H1 (cell line): Measurements from ENCODE around the gene SASS6. TPM values are rescaled to one million over a fixed set of nuclear protein-coding genes. Genes with fewer than 3 reads are reported as not detected.

ENCODE experiments used
- CTCF ChIA-PET: fragments of 300-600 bp; sonication (Branson Sonifier 250); formaldehyde crosslinking; loops from one replicate; lab custom pipeline; 2021; ENCODE audit not compliant: partially characterized antibody; lab: Charles Lee
- POLR2A ChIA-PET: fragments of 300-600 bp; sonication (Branson Sonifier 250); formaldehyde crosslinking; loops from one replicate; lab custom pipeline; 2021; ENCODE audit warnings: inconsistent platforms; ENCODE audit not compliant: partially characterized antibody; lab: Charles Lee
- DNase-seq, 2 experiments: peaks; one replicate each; pipeline versions ENCODE4 v3.0.0 to v3.0.0-alpha.2; 2010 to 2022; ENCODE audit warnings: low spot score in 2 of 2, low read depth in 1 of 2, mixed read lengths in 1 of 2
- FAIRE-seq: peaks from 2 replicates; lab custom pipeline; 2011; peaks lifted over from hg19 to GRCh38; lab: Jason Lieb, UNC
- H2AFZ ChIP-seq: 2 replicates; pipeline ENCODE4 v1.8.1; 2012; ENCODE audit warnings: low read length, inconsistent platforms
- H2AK5ac ChIP-seq: 2 replicates; pipeline ENCODE4 v1.6.1; 2013; ENCODE audit warnings: low read depth, low read length
- H2BK120ac ChIP-seq: replicated peaks from 2 replicates; pipeline ENCODE3; 2013; ENCODE audit warnings: low read depth, low read length, inconsistent platforms
- H2BK12ac ChIP-seq: 2 replicates; pipeline ENCODE4 v1.6.1; 2013; ENCODE audit warnings: low read depth, low read length
- H2BK15ac ChIP-seq: 2 replicates; pipeline ENCODE4 v1.6.1; 2013; ENCODE audit warnings: low read length
- H2BK20ac ChIP-seq: 2 replicates; pipeline ENCODE4 v1.6.1; 2013; ENCODE audit warnings: low read length
- H2BK5ac ChIP-seq: 2 replicates; pipeline ENCODE4 v1.6.1; 2013; ENCODE audit warnings: low read depth, low read length
- H3K14ac ChIP-seq: 2 replicates; pipeline ENCODE4 v1.6.1; 2013; ENCODE audit warnings: inconsistent platforms; ENCODE audit not compliant: insufficient read length
- H3K18ac ChIP-seq: 2 replicates; pipeline ENCODE4 v1.6.1; 2013; ENCODE audit warnings: low read length; ENCODE audit errors: extremely low read depth
- H3K23ac ChIP-seq: 2 replicates; pipeline ENCODE4 v1.6.1; 2013; ENCODE audit warnings: inconsistent platforms; ENCODE audit not compliant: insufficient read length
- H3K23me2 ChIP-seq: 2 replicates; pipeline ENCODE4 v1.6.1; 2013; ENCODE audit warnings: low read depth, low read length
- H3K27ac ChIP-seq: 2 replicates; pipeline ENCODE4 v1.6.1; 2011; ENCODE audit warnings: low read depth, low read length, inconsistent platforms
- H3K27me3 ChIP-seq, 4 experiments: replicated peaks in 1 of 4; 1 replicate in 1 of 4; 2 replicates in 3 of 4; pipeline versions ENCODE4 v1.6.1 to v1.8.1; 2011 to 2013; ENCODE audit warnings: low read length in 3 of 4, mild to moderate bottlenecking in 3 of 4, inconsistent platforms in 2 of 4, mixed read lengths in 2 of 4, moderate library complexity in 1 of 4; ENCODE audit not compliant: control insufficient read depth in 3 of 4, insufficient read depth in 3 of 4; ENCODE audit errors: extremely low read depth in 1 of 4
- H3K36me3 ChIP-seq, 4 experiments: 2 replicates each; pipeline versions ENCODE4 v1.6.1 to v1.8.1; 2011 to 2013; ENCODE audit warnings: mild to moderate bottlenecking in 4 of 4, low read length in 3 of 4, moderate library complexity in 2 of 4, control low read depth in 1 of 4, inconsistent platforms in 1 of 4; ENCODE audit not compliant: insufficient read depth in 4 of 4, control insufficient read depth in 2 of 4
- H3K4ac ChIP-seq: replicated peaks from 2 replicates; pipeline ENCODE3; 2013; ENCODE audit warnings: low read length, low read depth, mixed read lengths, inconsistent platforms; ENCODE audit not compliant: insufficient read length
- H3K4me1 ChIP-seq, 4 experiments: replicated peaks in 1 of 4; 1 replicate in 1 of 4; 2 replicates in 3 of 4; pipeline versions ENCODE4 v1.6.1 to v1.8.1; 2011 to 2013; ENCODE audit warnings: low read length in 3 of 4, inconsistent platforms in 2 of 4, mixed read lengths in 1 of 4; ENCODE audit not compliant: insufficient read depth in 4 of 4, control insufficient read depth in 3 of 4
- H3K4me2 ChIP-seq, 2 experiments: 2 replicates each; pipeline versions ENCODE4 v1.6.1 to v1.8.1; 2011 to 2013; ENCODE audit warnings: low read depth in 2 of 2, low read length in 2 of 2, control low read depth in 1 of 2, inconsistent platforms in 1 of 2, mild to moderate bottlenecking in 1 of 2; ENCODE audit not compliant: insufficient read depth in 1 of 2
- H3K4me3 ChIP-seq, 4 experiments: fragments of 200-600, 300-600 bp in 1 of 4; sonication (generic), shearing (Covaris generic), sonication (Bioruptor Twin) in 1 of 4; 2 replicates each; pipeline versions ENCODE4 v1.5.1 to v1.8.1; 2011 to 2016; ENCODE audit warnings: low read length in 4 of 4, low read depth in 3 of 4, control low read depth in 2 of 4, inconsistent platforms in 2 of 4, mild to moderate bottlenecking in 2 of 4, mixed read lengths in 1 of 4, moderate library complexity in 1 of 4; ENCODE audit not compliant: insufficient read depth in 2 of 4; ENCODE audit errors: extremely low read depth in 1 of 4
- H3K56ac ChIP-seq: replicated peaks from 2 replicates; pipeline ENCODE3; 2013; ENCODE audit warnings: low read depth, mild to moderate bottlenecking, mixed read lengths, low read length, inconsistent platforms; ENCODE audit not compliant: insufficient read length
- H3K79me1 ChIP-seq: 2 replicates; pipeline ENCODE4 v1.6.1; 2013; ENCODE audit warnings: low read depth, low read length, control low read depth
- H3K79me2 ChIP-seq, 2 experiments: 2 replicates each; pipeline versions ENCODE4 v1.6.1 to v1.8.1; 2012 to 2013; ENCODE audit warnings: low read length in 2 of 2, mild to moderate bottlenecking in 2 of 2, inconsistent platforms in 1 of 2; ENCODE audit not compliant: insufficient read depth in 2 of 2, control insufficient read depth in 1 of 2
- H3K9ac ChIP-seq, 4 experiments: replicated peaks in 1 of 4; 1 replicate in 1 of 4; 2 replicates in 3 of 4; pipeline versions ENCODE4 v1.6.1 to v1.8.1; 2011 to 2013; ENCODE audit warnings: low read depth in 3 of 4, low read length in 3 of 4, control low read depth in 2 of 4, mild to moderate bottlenecking in 2 of 4, moderate library complexity in 2 of 4, inconsistent platforms in 1 of 4; ENCODE audit errors: extremely low read depth in 1 of 4
- H3K9me3 ChIP-seq, 2 experiments: 2 replicates each; pipeline versions ENCODE4 v1.6.1 to v1.8.1; 2012 to 2013; ENCODE audit warnings: mild to moderate bottlenecking in 2 of 2, moderate library complexity in 2 of 2, control low read depth in 1 of 2, inconsistent platforms in 1 of 2, low read depth in 1 of 2, low read length in 1 of 2, mixed read lengths in 1 of 2; ENCODE audit not compliant: insufficient read depth in 2 of 2
- H4K20me1 ChIP-seq, 2 experiments: replicated peaks in 1 of 2; 2 replicates each; pipeline versions ENCODE3 to v1.8.1; 2011 to 2013; ENCODE audit warnings: inconsistent platforms in 2 of 2, low read length in 2 of 2, mild to moderate bottlenecking in 1 of 2; ENCODE audit not compliant: insufficient read depth in 2 of 2, control insufficient read depth in 1 of 2
- H4K5ac ChIP-seq: 2 replicates; pipeline ENCODE4 v1.6.1; 2013; ENCODE audit warnings: low read length, low read depth, mixed read lengths, inconsistent platforms; ENCODE audit not compliant: insufficient read length
- H4K8ac ChIP-seq: 2 replicates; pipeline ENCODE4 v1.8.0; 2013; ENCODE audit warnings: mild to moderate bottlenecking, moderate library complexity, low read length, inconsistent platforms; ENCODE audit not compliant: insufficient read depth; ENCODE audit errors: extremely low read depth
- H4K91ac ChIP-seq: replicated peaks from 2 replicates; pipeline ENCODE3; 2013; ENCODE audit warnings: low read length, mixed read lengths, inconsistent platforms; ENCODE audit not compliant: insufficient read length
- CBX8 ChIP-seq: fragments of 300-800, 300-1000 bp; sonication (generic); IDR thresholded peaks from 2 replicates; pipeline ENCODE4 v1.7.1; 2016; ENCODE audit warnings: low read depth, low read length, borderline replicate concordance
- CEBPB ChIP-seq: IDR thresholded peaks from 2 replicates; pipeline ENCODE4 v1.6.1; 2012; ENCODE audit warnings: low read depth, low read length
- CTBP2 ChIP-seq: IDR thresholded peaks from 2 replicates; pipeline ENCODE4 v1.7.0; 2011; ENCODE audit warnings: borderline replicate concordance, mild to moderate bottlenecking, moderate library complexity, mixed read lengths, low read length; ENCODE audit not compliant: insufficient read depth, insufficient read length
- EGR1 ChIP-seq: IDR thresholded peaks from 2 replicates; pipeline ENCODE4 v1.6.1; 2011; ENCODE audit warnings: low read depth, low read length, borderline replicate concordance
- GTF2F1 ChIP-seq: IDR thresholded peaks from 2 replicates; pipeline ENCODE4 v1.6.1; 2012; ENCODE audit warnings: low read depth, low read length, improper control_type of control experiment, borderline replicate concordance
- HDAC2 ChIP-seq, 2 experiments: fragments of 300-600 bp in 1 of 2; sonication (generic) in 1 of 2; IDR thresholded peaks; 2 replicates each; pipeline ENCODE4 v1.6.1; 2011 to 2012; ENCODE audit warnings: low read depth in 2 of 2, low read length in 2 of 2, mild to moderate bottlenecking in 2 of 2, moderate library complexity in 2 of 2, borderline replicate concordance in 1 of 2, inconsistent platforms in 1 of 2
- KDM1A ChIP-seq: fragments of 200-600, 300-600 bp; sonication (generic); IDR thresholded peaks from 2 replicates; pipeline ENCODE4 v1.7.1; 2016; ENCODE audit warnings: mild to moderate bottlenecking, low read length, borderline replicate concordance
- POLR2AphosphoS5 ChIP-seq: IDR thresholded peaks from 2 replicates; pipeline ENCODE4 v1.6.1; 2011; ENCODE audit warnings: low read depth, low read length
- WGBS, 2 experiments: shearing (Covaris generic) in 1 of 2; methylation state at CpG; one replicate each; pipeline versions ENCODE4 v1.1.6 to v1.1.7; 2013 to 2015; ENCODE audit warnings: low lambda C conversion rate in 2 of 2, mixed read lengths in 2 of 2, inconsistent platforms in 1 of 2, low coverage in 1 of 2, missing lambda C conversion rate in 1 of 2; ENCODE audit not compliant: insufficient replicate concordance in 2 of 2, insufficient coverage in 1 of 2, insufficient read length in 1 of 2; ENCODE audit errors: extremely low coverage in 1 of 2, missing lambda C conversion rate in 1 of 2; 5-methylcytosine and 5-hydroxymethylcytosine counted together
- polyA plus RNA-seq, 7 experiments: library from polyadenylated mRNA; depleted of rRNA in 3 of 7; stranded (reverse) in 5 of 7; unstranded in 2 of 7; fragments of >200 nt in 5 of 7; fragments of 200-250 nt in 2 of 7; gene quantifications; 1 replicate in 5 of 7; 2 replicates in 1 of 7; 4 replicates in 1 of 7; pipeline versions ENCODE4 v1.2.1 to v1.2.3, GENCODE V29; 2011 to 2013; ENCODE audit warnings: missing spikeins in 2 of 7, mixed read lengths in 2 of 7
- total RNA-seq: library from RNA; stranded (reverse); fragmentation: NEBNext Ultra II Directional; extraction: Animal tissue kit (Norgen Biotek cat#: 25700); gene quantifications from 2 replicates; pipeline ENCODE4 v1.2.1, GENCODE V29; 2021

SASS6 gene
- total and polyA plus RNA-seq, 2 of the 8 experiments (the other 6 are each of a cell fraction or from before 2014, with no cell fraction given), result 1.2 to 13.8 TPM

DNA sequence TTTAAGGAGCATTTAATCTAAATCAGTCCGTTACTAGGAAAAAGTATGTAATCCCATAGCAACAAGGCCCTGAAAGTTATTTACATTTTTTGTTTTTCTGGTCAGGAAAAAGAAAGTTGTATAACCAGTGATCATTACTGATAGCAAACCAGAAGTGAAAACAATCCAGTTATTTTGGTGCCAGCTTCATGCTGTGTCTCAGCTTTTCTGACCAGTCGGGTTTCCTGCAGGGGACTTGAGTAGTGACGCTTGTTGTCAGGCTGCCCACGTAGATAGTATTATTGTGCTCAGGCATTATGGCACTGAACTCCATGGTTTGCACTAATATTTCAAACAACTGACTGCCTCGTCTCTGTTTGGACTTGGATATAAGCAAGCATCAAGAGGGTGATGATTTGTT is 55.2 kb downstream of the SASS6 start:
- no peaks in the 10 kb centered on the region; a peak in 1 of 7 replicates for H3K4me1 ChIP-seq
- H2AK5ac ChIP-seq, result no peak overlapping the region
- no peak overlapping the region for H3K56ac ChIP-seq
- H3K9me3 ChIP-seq, result no peaks in the 10 kb centered on the region
- H3K79me1 ChIP-seq, result no peaks in the 10 kb centered on the region
- H3K14ac ChIP-seq, result no peak overlapping the region
- CTCF ChIA-PET, result interaction anchor here (0.8 kb wide), 1 partner anchor 12 kb away, joined by 3 read pairs; no protein-coding TSS in a partner anchor
- H4K8ac ChIP-seq, result no peak overlapping the region
- no peak overlapping the region for H4K5ac ChIP-seq
- H2BK12ac ChIP-seq, result no peak overlapping the region
- WGBS, 2 experiments, result 90% methylated on average over 5 of the region's 5 CpGs; no CpG with 5 or more reads in 1 of the 2 experiments
- POLR2A ChIA-PET, result interaction anchor here (1.6 kb wide), 1 partner anchor 8 kb away, joined by 3 read pairs; no protein-coding TSS in a partner anchor
- no peak overlapping the region for H2BK20ac ChIP-seq
- peaks cover 0 to 2% of the 10 kb centered on the region in 2 experiments for H4K20me1 ChIP-seq
- H4K91ac ChIP-seq, result no peak overlapping the region
- H2BK120ac ChIP-seq, result no peak overlapping the region
- H3K18ac ChIP-seq, result no peak overlapping the region
- H2BK15ac ChIP-seq, result no peak overlapping the region
- no peak overlapping the region for H3K4me3 ChIP-seq
- no peak overlapping the region for H3K23ac ChIP-seq
- H3K4me2 ChIP-seq, result no peak overlapping the region
- H3K4ac ChIP-seq, result no peak overlapping the region
- H3K23me2 ChIP-seq, result no peaks in the 10 kb centered on the region
- DNase-seq, result no peak
- H3K9ac ChIP-seq, result no peak overlapping the region
- H2BK5ac ChIP-seq, result no peak overlapping the region
- H3K36me3 ChIP-seq, result peaks cover 0 to 55% (median 29%) of the 10 kb centered on the region in 4 experiments; a peak in 6 of 8 replicates
- FAIRE-seq, result no peak
- no peaks in the 10 kb centered on the region for H3K79me2 ChIP-seq
- H3K27ac ChIP-seq, result no peak overlapping the region
- H3K27me3 ChIP-seq, result no peaks in the 10 kb centered on the region
- no peak overlapping the region for H2AFZ ChIP-seq
- TF ChIP-seq CTBP2 (no peak), CBX8 (no peak), GTF2F1 (no peak), POLR2AphosphoS5 (no peak), HDAC2 (IDR thresholded peaks at IDR 0.05; ENCODE audit: borderline replicate concordance in 1 of 2, low read depth in 2 of 2, low read length in 2 of 2) (no peak), EGR1 (no peak), CEBPB (no peak), KDM1A (no peak)
